Activated T-cell treated with anti-CD3 and anti-CD28 coated beads, Interleukin-2, amount 50 U/mL, for 4 hours (primary cell): Measurements from ENCODE around the gene TNKS2. TPM values are rescaled to one million over a fixed set of nuclear protein-coding genes. Genes with fewer than 3 reads are reported as not detected.
"Not testable (repeated sequence)": the region's sequence is repeated elsewhere in the genome, so short reads cannot be mapped to it uniquely, and the experiment has no call there.

Experiments used
- ATAC-seq, 2 donors: fragments of 200-7000 bp; cut with Tn5 transposase; one replicate each; pipeline ENCODE4 v1.10.0; 2021
- DNase-seq: peaks from one replicate; pipeline ENCODE4 v3.0.0-alpha.2; 2020
- H3K27me3 Mint-ChIP-seq: one replicate; pipeline ENCODE4 v1.8.0; 2021; ENCODE audit warnings: low read depth, mixed read lengths
- H3K36me3 Mint-ChIP-seq: one replicate; pipeline ENCODE4 v1.8.0; 2022; ENCODE audit warnings: mixed read lengths; ENCODE audit not compliant: insufficient read depth
- H3K4me1 Mint-ChIP-seq: one replicate; pipeline ENCODE4 v1.8.0; 2021; ENCODE audit warnings: low read depth, mixed read lengths
- H3K4me3 Mint-ChIP-seq: one replicate; pipeline ENCODE4 v1.8.0; 2021; ENCODE audit warnings: mild to moderate bottlenecking, moderate library complexity, mixed read lengths
- H3K9me3 Mint-ChIP-seq: one replicate; pipeline ENCODE4 v1.8.0; 2021; ENCODE audit warnings: mixed read lengths
- total RNA-seq, 3 donors: library from RNA; stranded (reverse); gene quantifications; one replicate each; pipeline ENCODE4 v1.2.1, GENCODE V29; 2021

Gene TNKS2
- total RNA-seq, 3 donors from 2014 or later = 30.0 to 30.2 (median 30.1) TPM

- DNase-seq = no peak
- H3K36me3 Mint-ChIP-seq = peaks cover 13% of the 10 kb centered on the region
- no peaks in the 10 kb centered on the region for H3K27me3 Mint-ChIP-seq
- H3K4me3 Mint-ChIP-seq = no peak overlapping the region
- ATAC-seq = no peak
- H3K4me1 Mint-ChIP-seq = no peaks in the 10 kb centered on the region
- no peaks in the 10 kb centered on the region for H3K9me3 Mint-ChIP-seq
Observed at GRCh38 chr10:91865562-91866081, 67.4 kb downstream of the TNKS2 start.

GRCh38 chr10:91875156-91875555, 76.9 kb downstream of the TNKS2 start:
- H3K4me1 Mint-ChIP-seq = no peaks in the 10 kb centered on the region
- no peak for DNase-seq
- H3K27me3 Mint-ChIP-seq = no peaks in the 10 kb centered on the region
- H3K9me3 Mint-ChIP-seq = no peaks in the 10 kb centered on the region
- no peaks in the 10 kb centered on the region for H3K36me3 Mint-ChIP-seq
- no peak for ATAC-seq
- no peak overlapping the region for H3K4me3 Mint-ChIP-seq

- DNase-seq = no peak
- H3K27me3 Mint-ChIP-seq = no peaks in the 10 kb centered on the region
- no peaks in the 10 kb centered on the region for H3K36me3 Mint-ChIP-seq
- H3K4me1 Mint-ChIP-seq = no peaks in the 10 kb centered on the region
- peaks cover under 1% of the 10 kb centered on the region for H3K9me3 Mint-ChIP-seq
- no peak overlapping the region for H3K4me3 Mint-ChIP-seq
- ATAC-seq = no peak
Observed at GRCh38 chr10:91875779-91876178, 77.6 kb downstream of the TNKS2 start.

GRCh38 chr10:91879515-91880170, 81.4 kb downstream of the TNKS2 start:
- H3K4me1 Mint-ChIP-seq = no peaks in the 10 kb centered on the region
- DNase-seq = no peak
- H3K4me3 Mint-ChIP-seq = no peak overlapping the region
- no peaks in the 10 kb centered on the region for H3K36me3 Mint-ChIP-seq
- H3K9me3 Mint-ChIP-seq = peaks cover 6% of the 10 kb centered on the region
- no peak for ATAC-seq
- no peaks in the 10 kb centered on the region for H3K27me3 Mint-ChIP-seq

- no peak for ATAC-seq
- no peaks in the 10 kb centered on the region for H3K36me3 Mint-ChIP-seq
Observed at GRCh38 chr10:91880310-91880709, 82.1 kb downstream of the TNKS2 start.

GRCh38 chr10:91883549-91884444, 85.6 kb downstream of the TNKS2 start:
- H3K36me3 Mint-ChIP-seq = no peaks in the 10 kb centered on the region
- peaks cover 9% of the 10 kb centered on the region for H3K4me1 Mint-ChIP-seq
- peaks cover 6% of the 10 kb centered on the region for H3K9me3 Mint-ChIP-seq
- DNase-seq (no peak), ATAC-seq (no peak)
- peaks cover 7% of the 10 kb centered on the region for H3K27me3 Mint-ChIP-seq
- H3K4me3 Mint-ChIP-seq = no peak overlapping the region

More at GRCh38 chr10:91880310-91880709, 82.1 kb downstream of the TNKS2 start:
- no peak for DNase-seq
- Mint-ChIP-seq H3K4me1 (no peaks in the 10 kb centered on the region), H3K27me3 (peaks cover 2% of the 10 kb centered on the region), H3K9me3 (peaks cover 6% of the 10 kb centered on the region), H3K4me3 (no peak overlapping the region)

GRCh38 chr10:91884536-91884935, 86.3 kb downstream of the TNKS2 start:
- Mint-ChIP-seq H3K36me3 (no peaks in the 10 kb centered on the region), H3K9me3 (peaks cover 6% of the 10 kb centered on the region), H3K27me3 (peaks cover 9% of the 10 kb centered on the region), H3K4me1 (peaks cover 9% of the 10 kb centered on the region), H3K4me3 (no peak overlapping the region)
- ATAC-seq (no peak), DNase-seq (no peak)

- Mint-ChIP-seq H3K4me3 (no peak overlapping the region), H3K4me1 (peaks cover 9% of the 10 kb centered on the region), H3K36me3 (no peaks in the 10 kb centered on the region), H3K9me3 (peaks cover 6% of the 10 kb centered on the region), H3K27me3 (peaks cover 14% of the 10 kb centered on the region)
- DNase-seq (no peak), ATAC-seq (no peak)
Observed at GRCh38 chr10:91885362-91886079, 87.3 kb downstream of the TNKS2 start.

GRCh38 chr10:91886954-91887271, 88.7 kb downstream of the TNKS2 start:
- peaks cover 14% of the 10 kb centered on the region for H3K27me3 Mint-ChIP-seq
- DNase-seq (no peak), ATAC-seq (no peak)
- H3K9me3 Mint-ChIP-seq = no peaks in the 10 kb centered on the region
- H3K36me3 Mint-ChIP-seq = no peaks in the 10 kb centered on the region
- H3K4me3 Mint-ChIP-seq = peak overlapping the region; percentile 85
- peaks cover 9% of the 10 kb centered on the region for H3K4me1 Mint-ChIP-seq

GRCh38 chr10:91887272-91888076, 89.2 kb downstream of the TNKS2 start:
- H3K27me3 Mint-ChIP-seq = peaks cover 14% of the 10 kb centered on the region
- H3K9me3 Mint-ChIP-seq = no peaks in the 10 kb centered on the region
- ATAC-seq (peak; percentile 79 to 82), DNase-seq (peak; percentile 9)
- no peaks in the 10 kb centered on the region for H3K36me3 Mint-ChIP-seq
- peaks cover 9% of the 10 kb centered on the region for H3K4me1 Mint-ChIP-seq
- H3K4me3 Mint-ChIP-seq = peak overlapping the region; percentile 85

- H3K36me3 Mint-ChIP-seq = no peaks in the 10 kb centered on the region
- peaks cover 12% of the 10 kb centered on the region for H3K27me3 Mint-ChIP-seq
- DNase-seq = no peak
- no peak for ATAC-seq
- H3K4me1 Mint-ChIP-seq = peaks cover 9% of the 10 kb centered on the region
- H3K9me3 Mint-ChIP-seq = no peaks in the 10 kb centered on the region
- H3K4me3 Mint-ChIP-seq = no peak overlapping the region
Observed at GRCh38 chr10:91891125-91892001, 93.1 kb downstream of the TNKS2 start.

- DNase-seq = no peak
- H3K4me1 Mint-ChIP-seq = no peaks in the 10 kb centered on the region
- no peaks in the 10 kb centered on the region for H3K9me3 Mint-ChIP-seq
- H3K36me3 Mint-ChIP-seq = no peaks in the 10 kb centered on the region
- H3K27me3 Mint-ChIP-seq = peaks cover 7% of the 10 kb centered on the region
- no peak for ATAC-seq
- no peak overlapping the region for H3K4me3 Mint-ChIP-seq
Observed at GRCh38 chr10:91893051-91893450, 94.8 kb downstream of the TNKS2 start.

GRCh38 chr10:91894261-91894685, 96.0 kb downstream of the TNKS2 start:
- not testable (repeated sequence) for H3K9me3 Mint-ChIP-seq, H3K4me1 Mint-ChIP-seq, H3K36me3 Mint-ChIP-seq, H3K27me3 Mint-ChIP-seq, H3K4me3 Mint-ChIP-seq, DNase-seq, ATAC-seq
